Uterus (tissue), 2 donors: ENCODE results near the gene LIMK2.

Source experiments
- POLR2A ChIP-seq, 2 donors: fragments of 450-650 bp; IDR thresholded peaks; one replicate each; pipeline ENCODE4 v1.6.1; 2016; ENCODE audit warnings: antibody characterized with exemption in 2 of 2, mild to moderate bottlenecking in 1 of 2, moderate library complexity in 1 of 2
- TF ChIP-seq, protein P1 (sequence below), 4 experiments: fragments of 200-600 bp in 2 of 4; fragments of 450-650 bp in 2 of 4; sonication (generic) in 2 of 4; IDR thresholded peaks; one replicate each; pipeline ENCODE4 v1.5.1; 2016 to 2019; ENCODE audit warnings: antibody characterized with exemption in 4 of 4, mild to moderate bottlenecking in 2 of 4, moderate library complexity in 1 of 4

DNA sequence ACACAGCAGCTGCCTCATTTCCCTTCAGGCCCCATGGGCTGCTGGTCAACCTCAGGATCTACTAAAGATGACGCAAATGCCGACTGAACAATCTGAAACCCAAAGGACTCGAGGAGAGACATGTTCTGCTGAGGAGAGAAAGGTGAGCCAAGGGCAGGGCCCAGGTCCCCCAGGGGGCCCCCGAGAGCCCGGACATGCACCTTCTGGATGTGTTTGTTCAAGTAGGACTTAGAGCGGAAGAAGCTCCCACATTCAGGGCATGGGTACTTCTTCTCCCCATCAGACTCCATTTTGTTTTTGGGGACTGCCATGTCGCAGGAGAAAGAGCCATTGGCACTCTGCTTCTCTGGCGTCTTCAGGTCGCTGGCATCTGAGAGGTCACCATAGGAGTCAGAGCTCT, 114.8 kb downstream of the LIMK2 start:
- TF ChIP-seq, protein P1, sequence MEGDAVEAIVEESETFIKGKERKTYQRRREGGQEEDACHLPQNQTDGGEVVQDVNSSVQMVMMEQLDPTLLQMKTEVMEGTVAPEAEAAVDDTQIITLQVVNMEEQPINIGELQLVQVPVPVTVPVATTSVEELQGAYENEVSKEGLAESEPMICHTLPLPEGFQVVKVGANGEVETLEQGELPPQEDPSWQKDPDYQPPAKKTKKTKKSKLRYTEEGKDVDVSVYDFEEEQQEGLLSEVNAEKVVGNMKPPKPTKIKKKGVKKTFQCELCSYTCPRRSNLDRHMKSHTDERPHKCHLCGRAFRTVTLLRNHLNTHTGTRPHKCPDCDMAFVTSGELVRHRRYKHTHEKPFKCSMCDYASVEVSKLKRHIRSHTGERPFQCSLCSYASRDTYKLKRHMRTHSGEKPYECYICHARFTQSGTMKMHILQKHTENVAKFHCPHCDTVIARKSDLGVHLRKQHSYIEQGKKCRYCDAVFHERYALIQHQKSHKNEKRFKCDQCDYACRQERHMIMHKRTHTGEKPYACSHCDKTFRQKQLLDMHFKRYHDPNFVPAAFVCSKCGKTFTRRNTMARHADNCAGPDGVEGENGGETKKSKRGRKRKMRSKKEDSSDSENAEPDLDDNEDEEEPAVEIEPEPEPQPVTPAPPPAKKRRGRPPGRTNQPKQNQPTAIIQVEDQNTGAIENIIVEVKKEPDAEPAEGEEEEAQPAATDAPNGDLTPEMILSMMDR (IDR thresholded peaks at IDR 0.05), result no peak
- TF ChIP-seq POLR2A (IDR thresholded peaks at IDR 0.05), result no peak
